CD14-positive monocyte (primary cell): ENCODE measurements around the gene ABCB1. TPM values are rescaled to one million over a fixed set of nuclear protein-coding genes. Genes with fewer than 3 reads are reported as not detected.

Experiments
- DNase-seq, 3 donors: peaks; one replicate each; pipeline ENCODE4 v3.0.0-alpha.2; 2011 to 2022
- H2AFZ ChIP-seq: 2 replicates; pipeline ENCODE4 v1.6.0; 2012; ENCODE audit warnings: mild to moderate bottlenecking, low read depth, low read length, inconsistent platforms; ENCODE audit not compliant: insufficient read depth, poor library complexity, severe bottlenecking
- H3K27ac ChIP-seq, 2 donors: 1 replicate in 1 of 2; 2 replicates in 1 of 2; pipeline ENCODE4 v1.5.1; 2012 to 2013; ENCODE audit warnings: low read length in 2 of 2, control low read depth in 1 of 2, inconsistent platforms in 1 of 2, low read depth in 1 of 2, mild to moderate bottlenecking in 1 of 2
- H3K27me3 ChIP-seq, 2 donors: one replicate each; pipeline versions ENCODE4 v1.6.0 to v1.6.1; 2011 to 2013; ENCODE audit warnings: low read length in 2 of 2; ENCODE audit not compliant: control insufficient read depth in 2 of 2, insufficient read depth in 2 of 2
- H3K36me3 ChIP-seq, 2 donors: replicated peaks in 1 of 2; 1 replicate in 1 of 2; 2 replicates in 1 of 2; pipeline versions ENCODE4 v1.5.1 to v1.6.1; 2012 to 2013; ENCODE audit warnings: low read length in 2 of 2, control low read depth in 1 of 2, inconsistent platforms in 1 of 2, mild to moderate bottlenecking in 1 of 2; ENCODE audit not compliant: insufficient read depth in 2 of 2, control insufficient read depth in 1 of 2
- H3K4me1 ChIP-seq, 2 donors: 1 replicate in 1 of 2; 2 replicates in 1 of 2; pipeline versions ENCODE4 v1.5.1 to v1.6.1; 2012 to 2013; ENCODE audit warnings: low read length in 2 of 2, control low read depth in 1 of 2, inconsistent platforms in 1 of 2, mild to moderate bottlenecking in 1 of 2, moderate library complexity in 1 of 2; ENCODE audit not compliant: insufficient read depth in 2 of 2, control insufficient read depth in 1 of 2
- H3K4me2 ChIP-seq: replicated peaks from 2 replicates; pipeline ENCODE3; 2012; ENCODE audit warnings: low read length, moderate library complexity, mild to moderate bottlenecking; ENCODE audit not compliant: poor library complexity, severe bottlenecking; ENCODE audit errors: extremely low read depth
- H3K4me3 ChIP-seq, 3 experiments: fragments of 200-600 bp in 1 of 3; sonication (generic) in 1 of 3; replicated peaks in 1 of 3; 1 replicate in 2 of 3; 2 replicates in 1 of 3; pipeline ENCODE4 v1.5.1; 2011 to 2013; ENCODE audit warnings: low read length in 3 of 3, mild to moderate bottlenecking in 3 of 3, control low read depth in 2 of 3, low read depth in 2 of 3, inconsistent platforms in 1 of 3, moderate library complexity in 1 of 3
- H3K79me2 ChIP-seq: 2 replicates; pipeline ENCODE4 v1.6.0; 2012; ENCODE audit warnings: mild to moderate bottlenecking, control low read depth, inconsistent platforms, low read length, moderate library complexity; ENCODE audit not compliant: insufficient read depth
- H3K9ac ChIP-seq: 2 replicates; pipeline ENCODE4 v1.6.0; 2017; ENCODE audit warnings: low read length, mild to moderate bottlenecking; ENCODE audit not compliant: insufficient read depth, poor library complexity, severe bottlenecking
- H3K9me3 ChIP-seq, 2 donors: replicated peaks in 1 of 2; 1 replicate in 1 of 2; 2 replicates in 1 of 2; pipeline versions ENCODE4 v1.5.1 to v1.6.1; 2012 to 2013; ENCODE audit warnings: low read length in 2 of 2, control low read depth in 1 of 2; ENCODE audit not compliant: control insufficient read depth in 1 of 2, insufficient read depth in 1 of 2
- H4K20me1 ChIP-seq: 2 replicates; pipeline ENCODE4 v1.6.0; 2012; ENCODE audit warnings: mild to moderate bottlenecking, low read length, control low read depth, moderate library complexity; ENCODE audit not compliant: insufficient read depth
- H3K27ac Mint-ChIP-seq, 7 donors: one replicate each; pipeline ENCODE4 v1.8.0; 2020; ENCODE audit warnings: mild to moderate bottlenecking in 7 of 7, mixed read lengths in 7 of 7, moderate library complexity in 6 of 7, inconsistent platforms in 2 of 7
- H3K27me3 Mint-ChIP-seq, 3 donors: one replicate each; pipeline ENCODE4 v1.8.0; 2021 to 2022; ENCODE audit warnings: low read depth in 3 of 3, mild to moderate bottlenecking in 3 of 3, mixed read lengths in 3 of 3, moderate library complexity in 3 of 3, inconsistent platforms in 1 of 3
- H3K36me3 Mint-ChIP-seq, 2 donors: one replicate each; pipeline ENCODE4 v1.8.0; 2020; ENCODE audit warnings: mixed read lengths in 2 of 2, inconsistent platforms in 1 of 2, mild to moderate bottlenecking in 1 of 2
- H3K4me1 Mint-ChIP-seq: one replicate; pipeline ENCODE4 v1.8.0; 2020; ENCODE audit warnings: mild to moderate bottlenecking, mixed read lengths
- H3K4me3 Mint-ChIP-seq, 2 donors: one replicate each; pipeline ENCODE4 v1.8.0; 2020; ENCODE audit warnings: mild to moderate bottlenecking in 2 of 2, mixed read lengths in 2 of 2, moderate library complexity in 1 of 2
- H3K9me3 Mint-ChIP-seq, 7 donors: one replicate each; pipeline ENCODE4 v1.8.0; 2020 to 2022; ENCODE audit warnings: mixed read lengths in 7 of 7, mild to moderate bottlenecking in 6 of 7, moderate library complexity in 6 of 7, inconsistent platforms in 2 of 7
- CTCF ChIP-seq: fragments of 200-600 bp; IDR thresholded peaks from one replicate; pipeline ENCODE4 v1.8.0; 2022; ENCODE audit warnings: antibody characterized with exemption, mild to moderate bottlenecking
- WGBS: methylation state at CpG from one replicate; pipeline ENCODE4 v1.1.5; 2013; ENCODE audit warnings: missing lambda C conversion rate; ENCODE audit not compliant: insufficient coverage; 5-methylcytosine and 5-hydroxymethylcytosine counted together
- intact Hi-C, 2 donors: fragments of 100-400 bp; cut with micrococcal nuclease; formaldehyde crosslinking; loops; one replicate each; pipeline versions ENCODE4 v1.15.0 to v1.15.1; 2023
- polyA plus RNA-seq, 3 donors: library from polyadenylated mRNA; depleted of rRNA in 1 of 3; unstranded in 2 of 3; stranded (reverse) in 1 of 3; fragments of 300-500 nt in 2 of 3; fragments of >200 nt in 1 of 3; fragmentation: Illumina TruSeq in 2 of 3; gene quantifications; 1 replicate in 2 of 3; 2 replicates in 1 of 3; pipeline ENCODE4 v1.2.3, GENCODE V29; 2012 to 2021

ABCB1 gene
- polyA plus RNA-seq, 3 donors, result 0.24 TPM; not detected in 2

DNA sequence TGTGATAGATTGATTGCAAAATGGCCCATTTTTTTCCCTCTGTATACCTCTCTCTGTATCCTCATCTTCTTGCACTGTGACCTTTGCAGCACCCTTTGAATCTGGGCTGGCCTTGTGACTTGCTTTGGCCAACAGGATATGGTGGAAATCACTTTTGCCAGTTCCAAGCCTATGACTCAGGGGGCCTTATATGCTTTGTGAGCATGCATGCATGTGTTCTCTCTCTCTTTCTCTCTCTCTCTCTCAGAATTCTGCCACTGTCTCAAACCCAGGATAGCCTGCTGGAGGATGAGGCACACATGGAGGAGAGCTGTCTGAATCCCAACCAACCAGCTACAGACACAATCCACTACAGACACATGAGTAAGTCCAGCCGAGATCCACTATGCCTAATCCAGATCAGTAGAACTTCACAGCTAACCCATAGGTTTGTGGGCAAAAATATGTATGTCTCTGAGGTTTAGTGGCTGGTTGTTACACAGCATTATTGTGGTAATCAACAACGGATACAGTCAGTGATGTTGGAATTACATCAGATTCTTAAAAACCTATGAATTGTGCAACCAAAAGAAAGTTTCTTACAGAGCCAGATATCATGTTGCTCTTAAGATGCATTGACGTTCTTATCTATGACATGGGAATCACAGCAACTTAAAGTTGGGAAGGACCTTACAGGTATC lies 83.4 kb downstream of the ABCB1 start:
- Mint-ChIP-seq H3K4me3 (no peak overlapping the region), H3K27ac (peak overlapping the region in 4 of 7 donors; percentile 1 to 57 (median 34)), H3K36me3 (no peaks in the 10 kb centered on the region), H3K27me3 (no peaks in the 10 kb centered on the region), H3K4me1 (peaks cover 10% of the 10 kb centered on the region), H3K9me3 (peaks cover 0 to 4% (median 0%) of the 10 kb centered on the region in 7 donors)
- Histone ChIP-seq H3K36me3 (no peaks in the 10 kb centered on the region), H3K9ac (no peak overlapping the region), H3K4me2 (no peak overlapping the region), H3K79me2 (no peaks in the 10 kb centered on the region), H3K4me1 (peaks cover 7% of the 10 kb centered on the region in 2 donors), H3K9me3 (no peaks in the 10 kb centered on the region), H3K27me3 (no peaks in the 10 kb centered on the region), H2AFZ (peak overlapping the region; percentile 9), H4K20me1 (no peaks in the 10 kb centered on the region), H3K4me3 (no peak overlapping the region), H3K27ac (no peak overlapping the region)
- no peak for TF ChIP-seq CTCF
- intact Hi-C loops, result no loop called here
- WGBS, result 17% methylated on average over 1 of the region's 3 CpGs
- DNase-seq, result peak in 1 of 3 donors; percentile 5

GRCh38 chr7:87513735-87514335 lies 86.8 kb downstream of the ABCB1 start:
- no peak overlapping the region for H2AFZ ChIP-seq
- H3K27ac ChIP-seq, result no peak overlapping the region
- DNase-seq, result no peak
- peaks cover 0 to 4% (median 0%) of the 10 kb centered on the region in 7 donors for H3K9me3 Mint-ChIP-seq
- peaks cover 0 to 2% (median 0%) of the 10 kb centered on the region in 3 donors for H3K27me3 Mint-ChIP-seq
- no peaks in the 10 kb centered on the region for H3K79me2 ChIP-seq
- H3K4me1 Mint-ChIP-seq, result peaks cover 10% of the 10 kb centered on the region
- WGBS, result 93% methylated on average over 2 of the region's 5 CpGs
- no peaks in the 10 kb centered on the region for H3K36me3 Mint-ChIP-seq
- no peaks in the 10 kb centered on the region for H4K20me1 ChIP-seq
- no peak overlapping the region for H3K27ac Mint-ChIP-seq
- intact Hi-C loops, result no loop called here
- H3K36me3 ChIP-seq, result no peaks in the 10 kb centered on the region
- H3K4me3 Mint-ChIP-seq, result no peak overlapping the region
- no peak overlapping the region for H3K4me2 ChIP-seq
- H3K9me3 ChIP-seq, result no peaks in the 10 kb centered on the region
- no peak overlapping the region for H3K9ac ChIP-seq
- TF ChIP-seq CTCF, result no peak
- no peak overlapping the region for H3K4me3 ChIP-seq
- H3K27me3 ChIP-seq, result no peaks in the 10 kb centered on the region
- peaks cover 7% of the 10 kb centered on the region in 2 donors for H3K4me1 ChIP-seq
